NCI-H1048 (cell line): Measurements from ENCODE around the gene HIP1.
A peak's percentile ranks its signal among the peaks of the same experiment; 100 is the strongest.
"Not testable (repeated sequence)": the region's sequence is repeated elsewhere in the genome, so short reads cannot be mapped to it uniquely, and the experiment has no call there.

Experiments
- DNase-seq: peaks from one replicate; lab custom pipeline; 2025; lab: John Stamatoyannopoulos, UW

HIP1 gene

GRCh38 chr7:75642810-75643486 lies 95.8 kb downstream of the HIP1 start:
- DNase-seq: peak; percentile 64

GRCh38 chr7:75640201-75640600 lies 98.5 kb downstream of the HIP1 start:
- no peak for DNase-seq

GRCh38 chr7:75639886-75640190 lies 98.9 kb downstream of the HIP1 start:
- DNase-seq: no peak

GRCh38 chr7:75639071-75639885 lies 99.5 kb downstream of the HIP1 start:
- DNase-seq: no peak

- DNase-seq: no peak
Observed at GRCh38 chr7:75638594-75639070, 100.1 kb downstream of the HIP1 start.

- no peak for DNase-seq
Observed at GRCh38 chr7:75637854-75638593, 100.7 kb downstream of the HIP1 start.

GRCh38 chr7:75635036-75635435 lies 103.7 kb downstream of the HIP1 start:
- no peak for DNase-seq

- not testable (repeated sequence) for DNase-seq
Observed at GRCh38 chr7:75632587-75632986, 106.2 kb downstream of the HIP1 start.

- DNase-seq: no peak
Observed at GRCh38 chr7:75631711-75632110, 107.0 kb downstream of the HIP1 start.

GRCh38 chr7:75630549-75630948 lies 108.2 kb downstream of the HIP1 start:
- DNase-seq: no peak

- no peak for DNase-seq
Observed at GRCh38 chr7:75629044-75629443, 109.7 kb downstream of the HIP1 start.

- DNase-seq: no peak
Observed at GRCh38 chr7:75628055-75628454, 110.7 kb downstream of the HIP1 start.

- no peak for DNase-seq
Observed at GRCh38 chr7:75626954-75627353, 111.8 kb downstream of the HIP1 start.

- DNase-seq: no peak
Observed at GRCh38 chr7:75625868-75626267, 112.9 kb downstream of the HIP1 start.

- no peak for DNase-seq
Observed at GRCh38 chr7:75624134-75624832, 114.5 kb downstream of the HIP1 start.

GRCh38 chr7:75623390-75624133 lies 115.2 kb downstream of the HIP1 start:
- DNase-seq: no peak

GRCh38 chr7:75621124-75621523 lies 117.6 kb downstream of the HIP1 start:
- no peak for DNase-seq

- DNase-seq: no peak
Observed at GRCh38 chr7:75619636-75620035, 119.1 kb downstream of the HIP1 start.

GRCh38 chr7:75617634-75618234 lies 121.0 kb downstream of the HIP1 start:
- no peak for DNase-seq

GRCh38 chr7:75616421-75617167 lies 122.1 kb downstream of the HIP1 start:
- no peak for DNase-seq
